ENCODE results near the gene SPATA21. TPM values are rescaled to one million over a fixed set of nuclear protein-coding genes. Genes with fewer than 3 reads are reported as not detected.
"Not testable (repeated sequence)": the region's sequence is repeated elsewhere in the genome, so short reads cannot be mapped to it uniquely, and the experiment has no call there.

SPATA21 gene
- total RNA-seq, 1 experiment from 2014 or later = not detected

DNA sequence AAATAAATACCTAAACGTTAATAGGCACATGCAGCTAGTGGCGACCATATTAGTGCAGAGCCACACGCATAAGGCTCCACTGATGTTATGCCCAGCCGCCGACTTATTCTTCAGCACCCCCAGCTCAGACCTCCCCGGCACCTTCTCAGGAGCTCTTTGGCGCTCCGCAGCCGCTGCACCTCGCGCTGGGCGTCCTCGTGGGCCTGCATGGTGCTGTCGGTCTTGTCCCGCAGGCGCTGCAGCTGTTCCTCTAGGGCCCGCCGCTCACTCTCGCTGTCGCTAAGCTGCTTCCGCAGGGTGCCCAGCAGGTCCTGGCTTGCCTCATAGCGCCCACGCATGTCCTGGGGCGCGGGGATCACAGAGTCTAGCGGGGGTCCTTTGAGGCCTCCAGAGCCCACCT lies 45.9 kb upstream of the SPATA21 start:
- H3K27ac Mint-ChIP-seq; H4K8ac ChIP-seq (replicated peaks; ENCODE audit: insufficient read length, low read depth, low read length); H2AFZ ChIP-seq (ENCODE audit: low read length); H3K4me1 ChIP-seq (ENCODE audit: insufficient read depth, low read length); H3K18ac ChIP-seq (ENCODE audit: insufficient read length, low read depth, low read length); H3K27ac ChIP-seq (ENCODE audit: insufficient read length, low read depth, low read length); H3K9me3 Mint-ChIP-seq; H3K4me3 Mint-ChIP-seq; H2BK20ac ChIP-seq (ENCODE audit: low read depth, low read length, poor library complexity, severe bottlenecking); H4K5ac ChIP-seq (ENCODE audit: insufficient read length, low read depth, low read length); H3K79me1 ChIP-seq (ENCODE audit: insufficient read depth, low read depth, low read length, poor library complexity, severe bottlenecking); H3K9me3 ChIP-seq (ENCODE audit: control insufficient read depth, low read depth, low read length); H3K27me3 ChIP-seq (ENCODE audit: insufficient read depth, low read length); H3K4me2 ChIP-seq (ENCODE audit: insufficient read depth, insufficient read length, low read length); H2BK12ac ChIP-seq (ENCODE audit: insufficient read length, low read depth, low read length); H3K9ac ChIP-seq (ENCODE audit: extremely low read depth, insufficient read length, low read length); H3K14ac ChIP-seq (ENCODE audit: insufficient read depth, low read length); H3K56ac ChIP-seq (ENCODE audit: insufficient read length, low read depth, low read length); H2BK120ac ChIP-seq (ENCODE audit: low read depth, low read length, poor library complexity, severe bottlenecking); H4K91ac ChIP-seq (ENCODE audit: insufficient read length, low read depth, low read length); H2BK15ac ChIP-seq (ENCODE audit: low read depth, low read length); H4K20me1 ChIP-seq (ENCODE audit: control insufficient read depth, insufficient read depth, insufficient read length); H3T11ph ChIP-seq (ENCODE audit: low read length); H3K4me1 Mint-ChIP-seq; H2BK5ac ChIP-seq (ENCODE audit: insufficient read length, low read length); H3K23ac ChIP-seq (ENCODE audit: insufficient read length, low read depth, low read length); H3K23me2 ChIP-seq (ENCODE audit: insufficient read length, low read depth, low read length, poor library complexity, severe bottlenecking); DNase-seq; H3K79me2 ChIP-seq (ENCODE audit: insufficient read depth, low read length); H3K4ac ChIP-seq (ENCODE audit: low read depth, low read length); H3K27me3 Mint-ChIP-seq (ENCODE audit: low read depth); H2AK5ac ChIP-seq (ENCODE audit: insufficient read length, low read length): not testable (repeated sequence)
- H3K36me3 Mint-ChIP-seq (ENCODE audit: insufficient read depth in 1 of 3, low read depth in 3 of 3) = peaks cover 10 to 54% (median 36%) of the 10 kb centered on the region in 3 experiments
- no CpG with 5 or more reads among the region's 26 CpGs for WGBS (ENCODE audit: extremely low coverage, insufficient read length, low lambda C conversion rate)
